PC-3 (cell line): ENCODE data around the gene DERA. TPM values are rescaled to one million over a fixed set of nuclear protein-coding genes. Genes with fewer than 3 reads are reported as not detected.

Experiments used
- ATAC-seq: fragments of 200-7000 bp; cut with Tn5 transposase; 2 replicates; pipeline ENCODE4 v1.9.1; 2020; ENCODE audit warnings: mild to moderate bottlenecking, moderate library complexity
- BruUV-seq: library from RNA; stranded (reverse); fragments of 400-500 nt; replicated peaks from 2 replicates; lab custom pipeline; 2021; lab: Mats Ljungman, UMichigan
- CTCF ChIA-PET: fragments of 300-600 bp; sonication (Branson Sonifier 250); formaldehyde crosslinking; loops from one replicate; lab custom pipeline; 2022; ENCODE audit warnings: antibody characterized with exemption; lab: Charles Lee
- POLR2A ChIA-PET: fragments of 300-600 bp; sonication (Branson Sonifier 250); formaldehyde crosslinking; loops from one replicate; lab custom pipeline; 2022; ENCODE audit warnings: antibody characterized with exemption; ENCODE audit not compliant: unreplicated experiment; lab: Charles Lee
- DNase-seq: peaks from one replicate; pipeline ENCODE4 v3.0.0-alpha.2; 2015
- H2AFZ ChIP-seq: fragments of 300-600 bp; sonication (generic); 2 replicates; pipeline ENCODE4 v1.6.0; 2016; ENCODE audit warnings: antibody characterized with exemption, low read length
- H3F3A ChIP-seq: fragments of 300-600 bp; sonication (generic); one replicate; pipeline ENCODE4 v1.6.0; 2017; ENCODE audit warnings: antibody characterized with exemption, low read length, control low read depth, mild to moderate bottlenecking; ENCODE audit not compliant: unreplicated experiment
- H3K27ac ChIP-seq: fragments of 300-600 bp; sonication (generic); 2 replicates; pipeline ENCODE4 v1.5.1; 2016; ENCODE audit warnings: mild to moderate bottlenecking, low read length
- H3K27me3 ChIP-seq: fragments of 300-600 bp; sonication (generic); 2 replicates; pipeline ENCODE4 v1.6.1; 2016; ENCODE audit warnings: low read length, mixed read lengths
- H3K36me3 ChIP-seq: fragments of 300-600 bp; sonication (generic); 2 replicates; pipeline ENCODE4 v1.6.1; 2016; ENCODE audit warnings: low read depth, mixed run types, low read length, mixed read lengths
- H3K4me1 ChIP-seq: fragments of 300-600 bp; sonication (generic); 2 replicates; pipeline ENCODE4 v1.5.1; 2016; ENCODE audit warnings: low read length; ENCODE audit not compliant: insufficient read depth
- H3K4me2 ChIP-seq: fragments of 300-600 bp; sonication (generic); 2 replicates; pipeline ENCODE4 v1.6.0; 2016; ENCODE audit warnings: low read length
- H3K4me3 ChIP-seq: fragments of 300-600 bp; sonication (generic); 2 replicates; pipeline ENCODE4 v1.5.1; 2016; ENCODE audit warnings: mild to moderate bottlenecking, low read length, mixed read lengths
- H3K79me2 ChIP-seq: fragments of 300-600 bp; sonication (generic); 2 replicates; pipeline ENCODE4 v1.6.1; 2017; ENCODE audit warnings: low read length, mixed read lengths
- H3K9ac ChIP-seq: fragments of 300-600 bp; sonication (generic); 2 replicates; pipeline ENCODE4 v1.6.0; 2016; ENCODE audit warnings: mild to moderate bottlenecking, low read length
- H3K9me2 ChIP-seq: fragments of 300-600 bp; sonication (generic); replicated peaks from 2 replicates; pipeline ENCODE4 v1.6.1; 2016; ENCODE audit warnings: mixed run types, low read length, mixed read lengths
- H3K9me3 ChIP-seq: fragments of 300-600 bp; sonication (generic); 2 replicates; pipeline ENCODE4 v1.6.1; 2016; ENCODE audit warnings: low read length, mixed read lengths
- H4K20me1 ChIP-seq: fragments of 300-600 bp; sonication (generic); 2 replicates; pipeline ENCODE4 v1.6.1; 2016; ENCODE audit warnings: low read length, mixed read lengths
- EZH2 ChIP-seq: fragments of 300-600 bp; sonication (generic); IDR thresholded peaks from one replicate; pipeline ENCODE4 v1.6.1; 2017; ENCODE audit warnings: antibody characterized with exemption, mild to moderate bottlenecking, low read length; ENCODE audit not compliant: unreplicated experiment
- EZH2phosphoT487 ChIP-seq: fragments of 300-600 bp; sonication (generic); IDR thresholded peaks from 2 replicates; pipeline ENCODE4 v1.6.1; 2018; ENCODE audit warnings: mild to moderate bottlenecking, antibody characterized with exemption, low read length, borderline replicate concordance
- intact Hi-C: fragments of 100-400 bp; cut with micrococcal nuclease; formaldehyde crosslinking; loops from 2 replicates; pipeline ENCODE4 v1.9.0; 2023
- total RNA-seq: library from RNA; depleted of rRNA; stranded (reverse); fragments of >200 nt; gene quantifications from 2 replicates; pipeline ENCODE4 v1.2.3, GENCODE V29; 2014
- TF ChIP-seq, protein P1 (sequence below): fragments of 300-600 bp; sonication (generic); conservative IDR thresholded peaks from 2 replicates; pipeline ENCODE4 v1.5.1; 2017; ENCODE audit warnings: antibody characterized with exemption, low read depth, mild to moderate bottlenecking, low read length

Gene DERA
- total RNA-seq, 1 experiment from 2014 or later = 49.4 TPM

GRCh38 chr12:15982071-15982470, 70.9 kb downstream of the DERA start:
- Histone ChIP-seq H3K9me3 (no peaks in the 10 kb centered on the region), H3K79me2 (no peaks in the 10 kb centered on the region), H3K4me2 (no peak overlapping the region), H3K4me3 (no peak overlapping the region), H3K9ac (no peak overlapping the region), H3F3A (no peaks in the 10 kb centered on the region), H4K20me1 (no peaks in the 10 kb centered on the region), H3K9me2 (no peaks in the 10 kb centered on the region), H3K27me3 (no peaks in the 10 kb centered on the region), H2AFZ (no peak overlapping the region), H3K4me1 (peaks cover 30% of the 10 kb centered on the region), H3K27ac (no peak overlapping the region), H3K36me3 (no peaks in the 10 kb centered on the region)
- ATAC-seq = no peak
- intact Hi-C loops = loop anchor here (1.0 kb wide), 1 partner anchor 177 kb away; no protein-coding TSS in a partner anchor
- ChIA-PET CTCF (interaction anchor here (0.5 kb wide), 1 partner anchor 486 kb away, joined by 3 read pairs; no protein-coding TSS in a partner anchor), POLR2A (no interaction called here)
- no TSS peak for BruUV-seq
- TF ChIP-seq EZH2phosphoT487 = no peak
- no peak for TF ChIP-seq EZH2
- TF ChIP-seq, protein P1, sequence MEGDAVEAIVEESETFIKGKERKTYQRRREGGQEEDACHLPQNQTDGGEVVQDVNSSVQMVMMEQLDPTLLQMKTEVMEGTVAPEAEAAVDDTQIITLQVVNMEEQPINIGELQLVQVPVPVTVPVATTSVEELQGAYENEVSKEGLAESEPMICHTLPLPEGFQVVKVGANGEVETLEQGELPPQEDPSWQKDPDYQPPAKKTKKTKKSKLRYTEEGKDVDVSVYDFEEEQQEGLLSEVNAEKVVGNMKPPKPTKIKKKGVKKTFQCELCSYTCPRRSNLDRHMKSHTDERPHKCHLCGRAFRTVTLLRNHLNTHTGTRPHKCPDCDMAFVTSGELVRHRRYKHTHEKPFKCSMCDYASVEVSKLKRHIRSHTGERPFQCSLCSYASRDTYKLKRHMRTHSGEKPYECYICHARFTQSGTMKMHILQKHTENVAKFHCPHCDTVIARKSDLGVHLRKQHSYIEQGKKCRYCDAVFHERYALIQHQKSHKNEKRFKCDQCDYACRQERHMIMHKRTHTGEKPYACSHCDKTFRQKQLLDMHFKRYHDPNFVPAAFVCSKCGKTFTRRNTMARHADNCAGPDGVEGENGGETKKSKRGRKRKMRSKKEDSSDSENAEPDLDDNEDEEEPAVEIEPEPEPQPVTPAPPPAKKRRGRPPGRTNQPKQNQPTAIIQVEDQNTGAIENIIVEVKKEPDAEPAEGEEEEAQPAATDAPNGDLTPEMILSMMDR = no peak
- no peak for DNase-seq

DNA sequence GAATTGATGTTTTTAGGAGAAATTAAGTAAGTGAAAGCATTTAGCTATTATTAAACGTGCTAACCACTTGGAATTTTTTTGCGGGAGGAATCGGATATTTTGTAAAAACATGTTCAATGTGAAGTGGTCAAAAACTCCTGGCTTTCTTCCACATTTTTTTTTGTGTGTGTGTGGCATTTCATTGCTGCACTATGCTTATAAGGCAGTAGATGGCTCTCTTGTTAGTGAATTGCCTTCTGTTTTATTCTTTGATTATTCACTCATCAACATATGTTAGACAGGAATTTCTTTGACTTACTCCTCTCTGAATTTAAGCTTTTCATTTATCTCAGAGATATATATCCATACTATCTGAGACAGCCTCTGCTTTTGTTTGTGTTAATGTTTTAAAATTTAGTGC, 71.3 kb downstream of the DERA start:
- intact Hi-C loops = loop anchor here (1.0 kb wide), 1 partner anchor 177 kb away; no protein-coding TSS in a partner anchor
- H3K4me1 ChIP-seq = peaks cover 30% of the 10 kb centered on the region
- TF ChIP-seq, protein P1 = peak; percentile 55
- no peak for TF ChIP-seq EZH2
- no peak for ATAC-seq
- no peaks in the 10 kb centered on the region for H3K9me2 ChIP-seq
- H4K20me1 ChIP-seq = no peaks in the 10 kb centered on the region
- ChIA-PET POLR2A (no interaction called here), CTCF (interaction anchor here (0.5 to 0.7 kb wide), 2 partner anchors 386 to 487 kb away, joined by 3 read pairs; no protein-coding TSS in a partner anchor)
- H3F3A ChIP-seq = no peaks in the 10 kb centered on the region
- peak; percentile 46 for DNase-seq
- no peaks in the 10 kb centered on the region for H3K79me2 ChIP-seq
- H2AFZ ChIP-seq = no peak overlapping the region
- no peak overlapping the region for H3K9ac ChIP-seq
- BruUV-seq = no TSS peak
- H3K27me3 ChIP-seq = no peaks in the 10 kb centered on the region
- H3K27ac ChIP-seq = no peak overlapping the region
- no peak overlapping the region for H3K4me3 ChIP-seq
- no peaks in the 10 kb centered on the region for H3K9me3 ChIP-seq
- no peaks in the 10 kb centered on the region for H3K36me3 ChIP-seq
- H3K4me2 ChIP-seq = no peak overlapping the region

DNA sequence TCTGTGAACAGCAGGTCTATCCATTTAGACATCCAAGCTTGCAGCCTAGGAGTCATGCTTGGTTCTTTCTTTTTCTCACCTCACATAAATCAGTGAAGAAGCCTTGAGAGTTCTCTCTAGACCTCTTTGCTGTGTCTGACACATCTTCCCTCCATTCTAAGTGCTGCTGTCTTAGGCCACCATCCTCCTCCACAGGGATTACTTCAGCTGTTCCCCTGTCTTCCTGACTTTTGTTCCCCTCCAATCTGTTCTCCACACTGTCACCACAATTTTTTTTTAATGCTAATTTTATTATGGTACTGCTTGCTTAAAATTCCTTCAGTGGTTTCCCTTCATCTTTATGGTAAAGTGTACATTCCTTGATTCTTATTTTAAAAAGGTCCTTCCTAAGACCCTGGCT, 71.8 kb downstream of the DERA start:
- H3K27ac ChIP-seq = no peak overlapping the region
- no peaks in the 10 kb centered on the region for H3K27me3 ChIP-seq
- H3K4me3 ChIP-seq = no peak overlapping the region
- BruUV-seq = no TSS peak
- H3K36me3 ChIP-seq = no peaks in the 10 kb centered on the region
- H3K4me2 ChIP-seq = no peak overlapping the region
- no peaks in the 10 kb centered on the region for H4K20me1 ChIP-seq
- no peak for TF ChIP-seq EZH2
- no peak for TF ChIP-seq EZH2phosphoT487
- TF ChIP-seq, protein P1 = no peak
- intact Hi-C loops = loop anchor here (1.0 kb wide), 1 partner anchor 176 kb away; no protein-coding TSS in a partner anchor
- no peaks in the 10 kb centered on the region for H3K9me2 ChIP-seq
- peaks cover 27% of the 10 kb centered on the region for H3K4me1 ChIP-seq
- H3K9me3 ChIP-seq = no peaks in the 10 kb centered on the region
- POLR2A ChIA-PET = no interaction called here
- DNase-seq = no peak
- H3K9ac ChIP-seq = no peak overlapping the region
- CTCF ChIA-PET = interaction anchor here (0.7 kb wide), 1 partner anchor 386 kb away, joined by 3 read pairs; no protein-coding TSS in a partner anchor
- no peaks in the 10 kb centered on the region for H3F3A ChIP-seq
- ATAC-seq = no peak
- H2AFZ ChIP-seq = no peak overlapping the region
- no peaks in the 10 kb centered on the region for H3K79me2 ChIP-seq
